Right lobe of liver (tissue), 6 donors: ENCODE measurements around the gene PRKCD. TPM values are rescaled to one million over a fixed set of nuclear protein-coding genes. Genes with fewer than 3 reads are reported as not detected.

Source experiments
- ATAC-seq, 4 donors: fragments of 200-7000 bp; cut with Tn5 transposase; one replicate each; pipeline ENCODE4 v1.9.1; 2020; ENCODE audit warnings: mild to moderate bottlenecking in 4 of 4, moderate library complexity in 4 of 4
- DNase-seq, 3 donors: peaks; one replicate each; pipeline ENCODE4 v3.0.0-alpha.2; 2020
- H3K27ac ChIP-seq, 3 donors: fragments of 200-600 bp; one replicate each; pipeline ENCODE4 v1.8.0; 2022
- H3K27me3 ChIP-seq, 2 donors: fragments of 200-600 bp; one replicate each; pipeline ENCODE4 v1.8.0; 2022
- H3K36me3 ChIP-seq, 4 donors: fragments of 200-600 bp; sonication (generic) in 1 of 4; one replicate each; pipeline versions ENCODE4 v1.5.1 to v1.8.0; 2017 to 2022; ENCODE audit warnings: control low read depth in 1 of 4
- H3K4me1 ChIP-seq, 4 donors: fragments of 200-600 bp; sonication (generic) in 1 of 4; one replicate each; pipeline versions ENCODE4 v1.5.1 to v1.8.0; 2017 to 2022; ENCODE audit warnings: control low read depth in 1 of 4
- H3K4me3 ChIP-seq, 3 donors: fragments of 200-600 bp; one replicate each; pipeline ENCODE4 v1.8.0; 2022
- H3K9me3 ChIP-seq, 4 donors: fragments of 200-600 bp; sonication (generic) in 1 of 4; one replicate each; pipeline versions ENCODE4 v1.5.1 to v1.8.0; 2017 to 2022; ENCODE audit warnings: control low read depth in 1 of 4
- POLR2A ChIP-seq: fragments of 450-650 bp; IDR thresholded peaks from one replicate; pipeline ENCODE4 v1.6.1; 2017; ENCODE audit warnings: antibody characterized with exemption, mild to moderate bottlenecking
- WGBS: methylation state at CpG from one replicate; pipeline ENCODE4 v1.1.6; 2018; ENCODE audit warnings: low coverage, low lambda C conversion rate; ENCODE audit not compliant: insufficient coverage; ENCODE audit errors: missing lambda C conversion rate; 5-methylcytosine and 5-hydroxymethylcytosine counted together
- intact Hi-C, 2 donors: fragments of 100-400 bp; cut with DNase I; formaldehyde crosslinking; loops; one replicate each; pipeline versions ENCODE4 v1.11.2 to v1.14.1; 2022
- total RNA-seq, 6 experiments: library from RNA; depleted of rRNA in 2 of 6; stranded (reverse); fragments of >200 nt in 2 of 6; fragmentation: NEBNext Ultra II Directional in 3 of 6; extraction: Animal tissue kit (Norgen Biotek cat#: 25700) in 3 of 6; gene quantifications; one replicate each; pipeline versions ENCODE4 v1.1.0 to v1.2.4, GENCODE V29; 2016 to 2023
- TF ChIP-seq, protein P1 (sequence below), 4 donors: fragments of 200-600 bp in 3 of 4; fragments of 450-650 bp in 1 of 4; IDR thresholded peaks; one replicate each; pipeline versions ENCODE4 v1.5.1 to v1.8.0; 2016 to 2022; ENCODE audit warnings: antibody characterized with exemption in 4 of 4, mild to moderate bottlenecking in 2 of 4
- donor health status: DM: no; HTN: yes; CAD: no.
- donor health status: DM: no; HTN: no; CAD: no.
- donor health status: DM: no; HTN: no; CAD: no.
- donor health status: DM: no; HTN: yes; CAD: no.
- donor health status: DM: no; HTN: yes; CAD: no.

The PRKCD gene
- total RNA-seq, 6 experiments from 2014 or later: 3.5 to 8.3 (median 5.1) TPM

GRCh38 chr3:53185761-53186465, 24.9 kb downstream of the PRKCD start:
- Histone ChIP-seq H3K27me3 (no peaks in the 10 kb centered on the region), H3K36me3 (peaks cover 0 to 8% (median 3%) of the 10 kb centered on the region in 4 donors), H3K27ac (no peak overlapping the region), H3K4me3 (no peak overlapping the region), H3K4me1 (no peaks in the 10 kb centered on the region), H3K9me3 (no peaks in the 10 kb centered on the region)
- no peak for TF ChIP-seq POLR2A
- TF ChIP-seq, protein P1, sequence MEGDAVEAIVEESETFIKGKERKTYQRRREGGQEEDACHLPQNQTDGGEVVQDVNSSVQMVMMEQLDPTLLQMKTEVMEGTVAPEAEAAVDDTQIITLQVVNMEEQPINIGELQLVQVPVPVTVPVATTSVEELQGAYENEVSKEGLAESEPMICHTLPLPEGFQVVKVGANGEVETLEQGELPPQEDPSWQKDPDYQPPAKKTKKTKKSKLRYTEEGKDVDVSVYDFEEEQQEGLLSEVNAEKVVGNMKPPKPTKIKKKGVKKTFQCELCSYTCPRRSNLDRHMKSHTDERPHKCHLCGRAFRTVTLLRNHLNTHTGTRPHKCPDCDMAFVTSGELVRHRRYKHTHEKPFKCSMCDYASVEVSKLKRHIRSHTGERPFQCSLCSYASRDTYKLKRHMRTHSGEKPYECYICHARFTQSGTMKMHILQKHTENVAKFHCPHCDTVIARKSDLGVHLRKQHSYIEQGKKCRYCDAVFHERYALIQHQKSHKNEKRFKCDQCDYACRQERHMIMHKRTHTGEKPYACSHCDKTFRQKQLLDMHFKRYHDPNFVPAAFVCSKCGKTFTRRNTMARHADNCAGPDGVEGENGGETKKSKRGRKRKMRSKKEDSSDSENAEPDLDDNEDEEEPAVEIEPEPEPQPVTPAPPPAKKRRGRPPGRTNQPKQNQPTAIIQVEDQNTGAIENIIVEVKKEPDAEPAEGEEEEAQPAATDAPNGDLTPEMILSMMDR (IDR thresholded peaks at IDR 0.05): no peak
- WGBS: 100% methylated on average over 5 of the region's 20 CpGs
- ATAC-seq (no peak), DNase-seq (peak in 1 of 3 donors; percentile 44)
- intact Hi-C loops: no loop called here

DNA sequence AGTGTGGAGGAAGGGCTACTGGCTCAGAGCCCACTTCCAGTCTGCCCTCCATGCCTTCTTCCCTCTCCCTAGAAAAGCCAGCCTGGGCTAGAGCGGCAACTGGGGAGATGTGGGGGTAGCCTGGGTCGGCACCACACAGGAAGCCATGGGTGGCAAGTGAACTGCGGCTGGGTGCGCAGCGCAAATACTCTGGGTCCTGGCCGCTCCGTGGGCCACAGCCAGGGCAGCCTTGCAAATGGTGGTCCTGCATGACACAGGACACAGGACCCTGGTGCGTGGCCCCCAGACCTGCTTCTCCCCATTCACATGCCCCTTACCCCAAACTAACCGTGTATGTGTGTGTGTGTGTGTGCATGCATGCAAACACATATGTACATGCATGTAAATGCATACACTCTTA, 25.7 kb downstream of the PRKCD start:
- no peaks in the 10 kb centered on the region for H3K4me1 ChIP-seq
- intact Hi-C loops: no loop called here
- no peak for TF ChIP-seq POLR2A
- no peaks in the 10 kb centered on the region for H3K27me3 ChIP-seq
- WGBS: 100% methylated on average over 1 of the region's 9 CpGs
- peaks cover 0 to 7% (median 3%) of the 10 kb centered on the region in 4 donors for H3K36me3 ChIP-seq
- no peak for ATAC-seq
- no peak overlapping the region for H3K27ac ChIP-seq
- no peak for DNase-seq
- no peaks in the 10 kb centered on the region for H3K9me3 ChIP-seq
- H3K4me3 ChIP-seq: no peak overlapping the region

DNA sequence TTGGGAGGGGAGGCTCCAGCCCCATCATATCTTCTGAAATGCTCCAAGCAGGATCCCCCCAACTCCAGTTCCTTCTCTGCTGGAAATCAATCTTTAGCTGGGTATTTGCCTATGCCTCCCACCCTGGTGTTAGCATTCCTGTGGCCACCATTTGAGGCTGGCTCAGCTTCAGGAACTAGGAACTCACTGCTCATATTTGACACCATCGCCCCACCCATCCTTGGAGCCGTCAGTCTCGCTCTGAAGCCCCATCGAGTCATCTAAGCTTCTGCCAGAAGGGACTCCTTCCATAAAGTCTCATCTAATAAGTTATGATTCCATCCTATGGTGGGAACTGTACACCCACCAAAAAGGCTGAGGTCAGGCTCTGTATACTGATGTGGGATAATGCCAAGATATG, 26.4 kb downstream of the PRKCD start:
- intact Hi-C loops: no loop called here
- Histone ChIP-seq H3K27me3 (no peaks in the 10 kb centered on the region), H3K9me3 (no peaks in the 10 kb centered on the region), H3K27ac (no peak overlapping the region), H3K36me3 (peaks cover 0 to 7% (median 3%) of the 10 kb centered on the region in 4 donors), H3K4me1 (no peaks in the 10 kb centered on the region), H3K4me3 (no peak overlapping the region)
- ATAC-seq (no peak), DNase-seq (no peak)
- WGBS: no CpG with 5 or more reads among the region's 4 CpGs
- TF ChIP-seq, protein P1 (IDR thresholded peaks at IDR 0.05): no peak
- no peak for TF ChIP-seq POLR2A

DNA sequence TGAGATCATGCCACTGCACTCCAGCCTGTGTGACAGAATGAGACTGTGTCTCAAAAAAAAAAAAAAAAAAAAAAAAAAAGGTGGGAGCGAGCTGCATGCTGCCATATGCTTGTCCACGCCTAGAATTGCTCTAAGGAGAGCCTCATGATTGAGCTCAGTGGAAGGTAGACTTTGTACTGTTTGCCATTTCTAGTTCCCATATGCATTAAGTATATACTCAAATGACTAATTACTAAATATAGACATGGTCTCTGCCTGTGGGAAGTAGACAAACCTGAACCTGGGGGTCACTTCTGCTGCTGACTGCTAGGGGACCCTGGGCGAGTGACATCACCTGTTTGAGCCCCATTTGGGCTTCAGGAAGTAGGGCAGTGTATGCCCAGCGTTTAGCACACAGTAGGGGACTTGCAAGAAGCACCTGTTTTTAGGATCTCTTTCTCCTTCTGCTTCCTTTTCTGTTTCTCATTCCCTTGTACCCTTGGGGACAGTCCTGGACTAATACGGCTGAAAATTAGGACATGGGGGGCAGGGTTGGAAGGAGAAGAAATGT, 27.2 kb downstream of the PRKCD start:
- Histone ChIP-seq H3K36me3 (peaks cover 0 to 7% (median 3%) of the 10 kb centered on the region in 4 donors), H3K27ac (no peak overlapping the region), H3K27me3 (no peaks in the 10 kb centered on the region), H3K4me1 (no peaks in the 10 kb centered on the region), H3K9me3 (no peaks in the 10 kb centered on the region), H3K4me3 (no peak overlapping the region)
- 90% methylated on average over 2 of the region's 5 CpGs for WGBS
- TF ChIP-seq, protein P1 (IDR thresholded peaks at IDR 0.05): no peak
- TF ChIP-seq POLR2A: no peak
- DNase-seq: no peak
- ATAC-seq: no peak
- intact Hi-C loops: no loop called here

- Histone ChIP-seq H3K4me1 (no peaks in the 10 kb centered on the region), H3K9me3 (no peaks in the 10 kb centered on the region), H3K27ac (no peak overlapping the region), H3K4me3 (no peak overlapping the region), H3K27me3 (no peaks in the 10 kb centered on the region), H3K36me3 (peaks cover 0 to 3% (median under 1%) of the 10 kb centered on the region in 4 donors)
- DNase-seq (no peak), ATAC-seq (no peak)
- intact Hi-C loops: no loop called here
- no peak for TF ChIP-seq POLR2A
- TF ChIP-seq, protein P1 (IDR thresholded peaks at IDR 0.05): no peak
- WGBS: no CpG with 5 or more reads among the region's 13 CpGs
These were observed 27.7 kb downstream of the PRKCD start for GRCh38 chr3:53188720-53189119.
